Loucy (cell line): ENCODE data around the gene CHST9.

Source experiments
- EZH2phosphoT487 ChIP-seq: fragments of 200-600 bp; IDR thresholded peaks from 2 replicates; pipeline ENCODE4 v1.6.1; 2018; ENCODE audit warnings: antibody characterized with exemption, mild to moderate bottlenecking, moderate library complexity, borderline replicate concordance
- TF ChIP-seq, protein P1 (sequence below): fragments of 200-600 bp; sonication (generic); conservative IDR thresholded peaks from 2 replicates; pipeline ENCODE4 v1.5.1; 2014; ENCODE audit warnings: mild to moderate bottlenecking, antibody characterized with exemption, low read length

DNA sequence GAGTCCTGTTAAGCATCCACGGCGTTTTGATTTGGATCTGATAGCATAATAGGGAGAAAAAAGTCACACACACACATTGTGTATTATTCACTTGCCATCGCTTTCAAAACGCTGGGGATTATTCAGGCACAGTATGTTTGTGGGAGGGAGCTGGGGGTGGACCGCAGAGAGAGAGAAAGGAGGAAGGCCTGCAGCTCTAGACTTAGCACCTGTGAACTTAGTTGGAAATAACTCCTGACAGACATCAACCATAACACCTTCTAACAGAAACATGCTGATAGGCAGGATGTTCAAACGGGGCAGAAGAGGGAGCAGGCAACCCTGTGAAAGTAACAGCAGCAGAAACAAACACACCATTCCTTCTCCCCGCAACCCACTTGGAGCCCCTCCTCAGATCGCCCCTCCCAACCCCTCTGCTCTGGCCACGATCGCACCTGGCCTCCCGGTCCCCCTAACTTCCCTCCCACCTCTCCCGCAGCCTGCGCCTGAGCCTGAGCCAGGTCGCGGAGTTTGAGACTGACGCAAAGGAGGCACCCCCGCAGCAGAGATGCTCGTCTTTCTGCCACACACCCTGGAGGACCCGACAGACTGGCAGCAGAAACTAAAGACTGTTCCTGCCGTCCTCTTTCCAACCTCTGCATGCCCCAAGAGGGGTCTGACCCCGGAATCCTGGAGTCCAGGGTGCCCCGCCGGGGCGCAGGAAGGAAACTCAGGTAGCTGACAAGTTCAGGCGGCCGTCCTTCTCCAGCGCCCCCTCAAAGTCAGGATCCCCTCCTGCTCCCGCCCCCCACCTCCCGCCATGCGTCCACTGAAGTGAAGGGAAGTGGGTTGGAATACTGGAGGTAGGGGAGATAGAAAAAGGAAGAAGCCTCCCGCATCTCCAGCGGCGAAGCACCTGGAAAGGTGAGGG, 738 bp downstream of the CHST9 start:
- no peak for TF ChIP-seq EZH2phosphoT487
- TF ChIP-seq, protein P1, sequence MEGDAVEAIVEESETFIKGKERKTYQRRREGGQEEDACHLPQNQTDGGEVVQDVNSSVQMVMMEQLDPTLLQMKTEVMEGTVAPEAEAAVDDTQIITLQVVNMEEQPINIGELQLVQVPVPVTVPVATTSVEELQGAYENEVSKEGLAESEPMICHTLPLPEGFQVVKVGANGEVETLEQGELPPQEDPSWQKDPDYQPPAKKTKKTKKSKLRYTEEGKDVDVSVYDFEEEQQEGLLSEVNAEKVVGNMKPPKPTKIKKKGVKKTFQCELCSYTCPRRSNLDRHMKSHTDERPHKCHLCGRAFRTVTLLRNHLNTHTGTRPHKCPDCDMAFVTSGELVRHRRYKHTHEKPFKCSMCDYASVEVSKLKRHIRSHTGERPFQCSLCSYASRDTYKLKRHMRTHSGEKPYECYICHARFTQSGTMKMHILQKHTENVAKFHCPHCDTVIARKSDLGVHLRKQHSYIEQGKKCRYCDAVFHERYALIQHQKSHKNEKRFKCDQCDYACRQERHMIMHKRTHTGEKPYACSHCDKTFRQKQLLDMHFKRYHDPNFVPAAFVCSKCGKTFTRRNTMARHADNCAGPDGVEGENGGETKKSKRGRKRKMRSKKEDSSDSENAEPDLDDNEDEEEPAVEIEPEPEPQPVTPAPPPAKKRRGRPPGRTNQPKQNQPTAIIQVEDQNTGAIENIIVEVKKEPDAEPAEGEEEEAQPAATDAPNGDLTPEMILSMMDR = no peak
